Mononuclear cell (primary cell): Measurements from ENCODE around the gene UBE4B. TPM values are rescaled to one million over a fixed set of nuclear protein-coding genes. Genes with fewer than 3 reads are reported as not detected.

ENCODE experiments used
- H3K27me3 ChIP-seq: 2 replicates; pipeline ENCODE4 v1.6.0; 2011; ENCODE audit warnings: low read length, control low read depth; ENCODE audit not compliant: insufficient read depth
- H3K4me1 ChIP-seq: 2 replicates; pipeline ENCODE4 v1.5.1; 2011; ENCODE audit warnings: mild to moderate bottlenecking, low read length, control low read depth; ENCODE audit not compliant: insufficient read depth
- H3K4me3 ChIP-seq: 2 replicates; pipeline ENCODE4 v1.5.1; 2011; ENCODE audit warnings: mild to moderate bottlenecking, low read length, moderate library complexity
- H3K9me3 ChIP-seq: 2 replicates; pipeline ENCODE4 v1.5.1; 2011; ENCODE audit warnings: low read depth, mild to moderate bottlenecking, control low read depth, low read length
- total RNA-seq: library from RNA; depleted of rRNA; stranded (reverse); fragments of >200 nt; gene quantifications from one replicate; pipeline ENCODE4 v1.2.3, GENCODE V29; 2012

UBE4B gene
- total RNA-seq, 1 donor, result 26.7 TPM

GRCh38 chr1:10074059-10074851 lies 41.5 kb downstream of the UBE4B start:
- Histone ChIP-seq H3K4me1 (peaks cover 20% of the 10 kb centered on the region), H3K4me3 (no peak overlapping the region), H3K9me3 (no peaks in the 10 kb centered on the region), H3K27me3 (no peaks in the 10 kb centered on the region)

- Histone ChIP-seq H3K4me1 (peaks cover 20% of the 10 kb centered on the region), H3K4me3 (no peak overlapping the region), H3K9me3 (no peaks in the 10 kb centered on the region), H3K27me3 (no peaks in the 10 kb centered on the region)
Measured at GRCh38 chr1:10074852-10075730, 42.3 kb downstream of the UBE4B start.

GRCh38 chr1:10075732-10076131 lies 43.0 kb downstream of the UBE4B start:
- H3K4me3 ChIP-seq, result no peak overlapping the region
- no peaks in the 10 kb centered on the region for H3K27me3 ChIP-seq
- H3K9me3 ChIP-seq, result no peaks in the 10 kb centered on the region
- peaks cover 20% of the 10 kb centered on the region for H3K4me1 ChIP-seq

GRCh38 chr1:10078494-10078893 lies 45.7 kb downstream of the UBE4B start:
- Histone ChIP-seq H3K4me1 (peaks cover 19% of the 10 kb centered on the region), H3K9me3 (no peaks in the 10 kb centered on the region), H3K27me3 (no peaks in the 10 kb centered on the region), H3K4me3 (no peak overlapping the region)

GRCh38 chr1:10080523-10080922 lies 47.8 kb downstream of the UBE4B start:
- Histone ChIP-seq H3K9me3 (no peaks in the 10 kb centered on the region), H3K4me1 (no peaks in the 10 kb centered on the region), H3K27me3 (no peaks in the 10 kb centered on the region), H3K4me3 (no peak overlapping the region)

GRCh38 chr1:10082785-10083479 lies 50.2 kb downstream of the UBE4B start:
- Histone ChIP-seq H3K4me3 (no peak overlapping the region), H3K4me1 (no peaks in the 10 kb centered on the region), H3K9me3 (no peaks in the 10 kb centered on the region), H3K27me3 (no peaks in the 10 kb centered on the region)

- Histone ChIP-seq H3K4me3 (no peak overlapping the region), H3K27me3 (no peaks in the 10 kb centered on the region), H3K9me3 (no peaks in the 10 kb centered on the region), H3K4me1 (no peaks in the 10 kb centered on the region)
Measured at GRCh38 chr1:10084045-10084444, 51.3 kb downstream of the UBE4B start.

GRCh38 chr1:10085076-10085475 lies 52.3 kb downstream of the UBE4B start:
- Histone ChIP-seq H3K4me1 (no peaks in the 10 kb centered on the region), H3K4me3 (no peak overlapping the region), H3K27me3 (no peaks in the 10 kb centered on the region), H3K9me3 (no peaks in the 10 kb centered on the region)

- no peaks in the 10 kb centered on the region for H3K27me3 ChIP-seq
- H3K4me1 ChIP-seq, result no peaks in the 10 kb centered on the region
- H3K9me3 ChIP-seq, result no peaks in the 10 kb centered on the region
- no peak overlapping the region for H3K4me3 ChIP-seq
Measured at GRCh38 chr1:10087210-10087609, 54.5 kb downstream of the UBE4B start.

GRCh38 chr1:10101929-10102328 lies 69.2 kb downstream of the UBE4B start:
- H3K27me3 ChIP-seq, result no peaks in the 10 kb centered on the region
- no peaks in the 10 kb centered on the region for H3K4me1 ChIP-seq
- H3K4me3 ChIP-seq, result no peak overlapping the region
- no peaks in the 10 kb centered on the region for H3K9me3 ChIP-seq

GRCh38 chr1:10103193-10103592 lies 70.4 kb downstream of the UBE4B start:
- Histone ChIP-seq H3K4me3 (no peak overlapping the region), H3K27me3 (no peaks in the 10 kb centered on the region), H3K9me3 (no peaks in the 10 kb centered on the region), H3K4me1 (peaks cover 7% of the 10 kb centered on the region)

GRCh38 chr1:10104834-10105233 lies 72.1 kb downstream of the UBE4B start:
- Histone ChIP-seq H3K9me3 (no peaks in the 10 kb centered on the region), H3K4me1 (peaks cover 7% of the 10 kb centered on the region), H3K27me3 (no peaks in the 10 kb centered on the region), H3K4me3 (no peak overlapping the region)

- H3K4me3 ChIP-seq, result no peak overlapping the region
Measured at GRCh38 chr1:10105484-10105883, 72.7 kb downstream of the UBE4B start.

GRCh38 chr1:10106241-10106640 lies 73.5 kb downstream of the UBE4B start:
- H3K9me3 ChIP-seq, result no peaks in the 10 kb centered on the region
- no peak overlapping the region for H3K4me3 ChIP-seq
- H3K27me3 ChIP-seq, result no peaks in the 10 kb centered on the region
- peaks cover 7% of the 10 kb centered on the region for H3K4me1 ChIP-seq

More at GRCh38 chr1:10105484-10105883, 72.7 kb downstream of the UBE4B start:
- Histone ChIP-seq H3K4me1 (peaks cover 7% of the 10 kb centered on the region), H3K27me3 (no peaks in the 10 kb centered on the region), H3K9me3 (no peaks in the 10 kb centered on the region)
